Measurements from ENCODE around the gene BARHL1.

- TF ChIP-seq, protein P1, sequence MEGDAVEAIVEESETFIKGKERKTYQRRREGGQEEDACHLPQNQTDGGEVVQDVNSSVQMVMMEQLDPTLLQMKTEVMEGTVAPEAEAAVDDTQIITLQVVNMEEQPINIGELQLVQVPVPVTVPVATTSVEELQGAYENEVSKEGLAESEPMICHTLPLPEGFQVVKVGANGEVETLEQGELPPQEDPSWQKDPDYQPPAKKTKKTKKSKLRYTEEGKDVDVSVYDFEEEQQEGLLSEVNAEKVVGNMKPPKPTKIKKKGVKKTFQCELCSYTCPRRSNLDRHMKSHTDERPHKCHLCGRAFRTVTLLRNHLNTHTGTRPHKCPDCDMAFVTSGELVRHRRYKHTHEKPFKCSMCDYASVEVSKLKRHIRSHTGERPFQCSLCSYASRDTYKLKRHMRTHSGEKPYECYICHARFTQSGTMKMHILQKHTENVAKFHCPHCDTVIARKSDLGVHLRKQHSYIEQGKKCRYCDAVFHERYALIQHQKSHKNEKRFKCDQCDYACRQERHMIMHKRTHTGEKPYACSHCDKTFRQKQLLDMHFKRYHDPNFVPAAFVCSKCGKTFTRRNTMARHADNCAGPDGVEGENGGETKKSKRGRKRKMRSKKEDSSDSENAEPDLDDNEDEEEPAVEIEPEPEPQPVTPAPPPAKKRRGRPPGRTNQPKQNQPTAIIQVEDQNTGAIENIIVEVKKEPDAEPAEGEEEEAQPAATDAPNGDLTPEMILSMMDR (IDR thresholded peaks at IDR 0.05), result no peak
- TF ChIP-seq POLR2A (IDR thresholded peaks at IDR 0.05), result no peak
These were observed 48.9 kb downstream of the BARHL1 start for GRCh38 chr9:132631280-132631679.

Measured in prostate gland (tissue), 2 donors.